ENCODE results near the gene NOTUM.

GRCh38 chr17:81960130-81960958, 643 bp downstream of the NOTUM start:
- TF ChIP-seq CTCF (IDR thresholded peaks at IDR 0.05; ENCODE audit: extremely low read depth in 1 of 2, insufficient read depth in 1 of 2, low read depth in 1 of 2, low read length in 2 of 2), result no peak
- TF ChIP-seq FOS (IDR thresholded peaks at IDR 0.05; ENCODE audit: borderline replicate concordance, insufficient read depth, low read length), result no peak
- no peak for TF ChIP-seq POLR2A (IDR thresholded peaks at IDR 0.05; ENCODE audit: low read depth, low read length)
- no peak for TF ChIP-seq MYC (IDR thresholded peaks at IDR 0.05; ENCODE audit: low read depth, low read length)
- TF ChIP-seq MAX (IDR thresholded peaks at IDR 0.05; ENCODE audit: insufficient read depth, insufficient read length), result no peak
- TF ChIP-seq EZH2 (IDR thresholded peaks at IDR 0.05; ENCODE audit: borderline replicate concordance, low read depth, low read length, severe bottlenecking), result peak; percentile 100
- TF ChIP-seq POLR2AphosphoS5 (IDR thresholded peaks at IDR 0.05; ENCODE audit: insufficient read depth, low read depth, low read length), result no peak
- TF ChIP-seq JUN (IDR thresholded peaks at IDR 0.05; ENCODE audit: borderline replicate concordance, insufficient read depth, insufficient read length, low read depth), result no peak

Measured in endothelial cell of umbilical vein (primary cell).